Measurements from ENCODE around the gene KDM4C.
"Not testable (repeated sequence)": the region's sequence is repeated elsewhere in the genome, so short reads cannot be mapped to it uniquely, and the experiment has no call there.

The KDM4C gene

DNA sequence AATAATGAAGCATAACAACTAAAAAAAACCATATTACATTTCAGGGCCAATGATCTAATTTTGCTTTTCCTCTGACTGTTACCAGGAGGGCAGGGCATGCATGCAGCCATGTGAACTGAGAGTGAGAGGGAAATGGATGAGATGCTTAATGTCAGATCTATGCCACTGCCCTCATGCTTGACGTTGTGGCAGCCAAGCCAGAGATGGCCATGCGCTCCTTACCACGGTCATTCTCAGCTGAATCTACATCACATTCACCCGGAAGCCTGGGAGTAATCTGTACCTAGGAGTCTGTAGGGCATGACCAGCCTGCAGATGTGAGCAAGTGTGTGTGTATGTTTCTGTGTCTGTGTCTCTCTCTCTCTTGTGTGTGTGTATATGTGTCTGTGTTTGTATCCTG, 183.7 kb downstream of the KDM4C start:
- DNase-seq, result no peak

GRCh38 chr9:6942406-6942805, 184.6 kb downstream of the KDM4C start:
- DNase-seq, result no peak

DNA sequence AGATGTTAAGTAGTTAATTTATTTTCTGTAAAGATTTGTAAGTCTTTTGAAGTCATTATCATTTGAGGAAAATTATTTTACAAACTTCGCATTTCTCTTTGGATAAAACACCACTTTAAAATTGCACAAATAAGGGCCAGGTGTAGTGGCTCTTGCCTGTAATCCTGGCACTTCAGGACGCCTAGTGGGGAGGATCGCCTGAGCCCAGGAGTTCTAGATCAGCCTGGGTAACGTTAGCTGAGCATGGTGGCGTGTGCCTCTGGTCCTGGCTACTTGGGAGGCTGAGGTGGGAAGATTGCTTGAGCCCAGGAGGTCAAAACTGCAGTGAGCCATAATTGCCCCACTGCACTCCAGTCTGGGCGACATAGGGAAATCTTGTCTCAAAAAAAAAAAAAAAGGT, 185.5 kb downstream of the KDM4C start:
- no peak for DNase-seq

DNA sequence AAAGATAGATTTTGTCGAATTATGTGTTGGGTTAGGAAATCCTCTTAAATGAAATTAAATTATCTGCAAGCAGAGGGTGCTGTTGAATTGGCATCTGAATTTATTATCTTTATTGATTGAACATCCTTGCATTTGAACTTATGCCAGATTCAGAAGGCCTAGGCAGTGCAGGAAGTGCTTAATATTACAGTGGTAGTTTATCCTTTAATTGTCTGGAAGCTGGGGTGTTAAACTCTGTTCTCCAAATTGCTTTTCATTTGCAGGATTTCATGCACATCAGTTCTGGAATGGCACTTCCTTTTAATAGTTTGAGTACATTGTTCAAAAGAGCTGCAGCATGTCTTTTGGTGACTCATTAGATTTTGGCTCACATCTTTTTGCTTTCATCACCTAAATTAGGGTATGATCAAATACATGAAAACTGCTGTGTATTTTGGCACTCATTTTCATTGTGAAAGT, 186.3 kb downstream of the KDM4C start:
- no peak for DNase-seq

- DNase-seq, result no peak
Measured at GRCh38 chr9:6944896-6945295, 187.1 kb downstream of the KDM4C start.

- no peak for DNase-seq
Measured at GRCh38 chr9:6945816-6946215, 188.0 kb downstream of the KDM4C start.

DNA sequence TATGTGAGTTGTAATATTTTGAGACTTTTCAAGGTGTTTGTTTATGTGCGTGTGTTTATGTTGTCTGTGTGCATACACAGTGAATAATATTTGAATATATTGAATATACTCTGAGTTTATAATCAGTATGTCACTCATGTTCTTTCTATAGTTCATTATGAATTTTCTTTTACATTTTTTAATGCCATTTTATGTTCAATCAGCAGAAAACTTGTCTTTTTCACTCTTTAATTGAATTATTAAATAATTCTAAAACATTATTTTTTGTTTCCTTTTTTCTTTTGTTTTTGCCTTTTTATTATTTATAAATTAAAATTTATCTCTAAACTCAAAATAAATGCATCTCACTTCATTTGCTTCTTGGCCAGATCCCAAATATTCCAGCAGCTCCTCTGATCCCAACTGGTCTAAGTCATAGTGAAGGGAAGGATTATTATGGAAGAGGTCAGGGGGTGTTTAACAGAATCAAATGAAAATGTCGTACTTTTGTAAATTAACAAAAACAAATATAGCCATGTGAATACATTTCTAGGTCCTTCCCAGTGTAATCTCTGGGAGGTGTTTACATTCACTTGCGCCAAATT, 188.9 kb downstream of the KDM4C start:
- DNase-seq, result no peak

DNA sequence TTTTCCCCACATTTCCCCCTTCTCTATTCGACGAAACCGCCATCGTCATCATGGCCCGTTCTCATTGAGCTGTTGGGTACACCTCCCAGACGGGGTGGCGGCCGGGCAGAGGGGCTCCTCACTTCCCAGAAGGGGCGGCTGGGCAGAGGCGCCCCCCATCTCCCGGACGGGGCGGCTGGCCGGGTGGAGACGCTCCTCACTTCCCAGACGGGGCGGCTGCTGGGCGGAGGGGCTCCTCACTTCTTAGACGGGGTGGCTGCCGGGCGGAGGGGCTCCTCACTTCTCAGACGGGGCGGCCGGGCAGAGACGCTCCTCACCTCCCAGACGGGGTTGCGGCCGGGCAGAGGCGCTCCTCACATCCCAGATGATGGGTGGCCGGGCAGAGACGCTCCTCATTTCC, 191.1 kb downstream of the KDM4C start:
- not testable (repeated sequence) for DNase-seq

- DNase-seq, result no peak
Measured at GRCh38 chr9:6955251-6955921, 197.6 kb downstream of the KDM4C start.

DNA sequence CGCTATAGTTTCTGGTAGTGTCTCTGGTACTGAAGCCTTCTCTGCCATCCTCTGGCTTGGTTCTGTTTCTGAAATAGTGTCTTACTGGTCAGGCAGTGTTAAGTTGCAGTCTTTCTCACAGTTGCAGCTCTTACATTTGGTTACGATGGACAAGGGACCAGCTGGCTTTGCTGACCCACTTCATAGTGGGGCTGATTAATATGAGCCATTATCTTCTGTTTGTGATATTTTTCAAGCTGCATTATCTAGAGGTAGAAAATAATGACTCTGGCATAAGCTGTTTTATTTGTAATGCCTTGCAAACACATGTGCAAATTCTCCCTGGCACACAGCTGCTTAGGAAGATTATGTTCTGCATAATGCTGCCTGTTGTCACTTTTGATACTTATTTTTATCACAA, 199.1 kb downstream of the KDM4C start:
- no peak for DNase-seq

DNA sequence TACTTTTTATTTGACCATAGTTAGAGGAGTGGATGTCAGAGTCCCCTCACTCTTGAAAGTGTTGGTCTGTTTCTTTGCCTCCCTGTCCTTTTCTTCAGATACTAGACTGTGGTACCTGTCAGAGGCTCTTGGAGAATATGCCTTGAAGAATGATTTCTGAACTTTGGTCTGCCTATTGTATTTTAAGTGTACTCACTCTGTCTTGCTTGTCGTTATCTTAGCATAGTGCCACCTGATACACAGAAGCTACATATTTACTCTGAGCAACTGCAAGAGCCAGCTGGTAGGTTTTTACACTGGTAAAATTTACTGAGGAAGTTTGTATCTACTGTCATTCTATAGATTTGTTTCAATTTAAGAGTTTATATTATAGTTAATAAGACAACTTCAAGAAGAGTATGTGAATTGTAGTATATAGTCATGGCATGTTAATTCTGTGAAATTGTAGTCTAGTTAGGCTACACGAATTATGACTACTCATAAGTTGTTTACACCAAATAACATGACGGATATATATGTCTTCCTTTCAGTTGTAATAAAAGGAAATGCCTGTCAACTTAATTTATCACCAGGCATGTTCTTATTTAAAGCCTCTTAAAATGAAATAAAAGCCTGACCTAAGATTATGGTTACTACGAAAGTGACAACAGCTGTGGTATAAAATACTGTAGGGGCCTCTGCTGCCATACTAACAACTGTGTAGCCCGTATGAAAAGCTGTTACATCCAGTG, 201.7 kb downstream of the KDM4C start:
- no peak for DNase-seq

GRCh38 chr9:6960777-6961176, 203.0 kb downstream of the KDM4C start:
- DNase-seq, result no peak

DNA sequence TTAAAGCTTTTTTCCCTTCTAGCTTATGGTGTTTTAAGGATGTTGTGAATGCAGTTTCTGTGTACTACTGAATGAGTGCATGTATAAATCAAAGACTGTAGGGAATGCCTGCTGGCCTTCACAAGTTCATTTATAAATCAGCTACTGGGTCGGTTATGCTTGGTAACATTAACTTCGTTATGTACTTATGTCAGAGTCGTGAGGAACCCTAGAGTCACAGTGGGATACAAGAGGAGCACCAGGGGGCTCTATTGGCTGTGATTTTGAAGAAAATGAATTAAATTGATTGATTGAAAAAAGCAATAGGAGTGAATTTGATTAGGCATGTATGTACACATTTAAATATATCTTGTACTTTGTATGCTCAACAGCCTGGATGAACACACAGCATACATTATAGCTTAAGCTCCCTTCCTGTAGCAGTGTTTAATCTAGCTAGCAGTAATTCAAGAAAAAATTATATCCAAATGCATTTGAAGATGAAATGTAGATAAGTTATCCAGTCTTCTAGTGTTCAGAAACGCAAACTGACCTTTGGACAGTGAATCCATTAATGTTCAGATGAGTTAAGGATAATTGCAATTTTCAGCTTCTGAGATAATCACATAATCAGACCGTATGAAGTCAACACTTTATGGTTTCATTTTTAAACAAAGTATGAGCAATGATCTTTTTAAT, 204.2 kb downstream of the KDM4C start:
- no peak for DNase-seq

DNA sequence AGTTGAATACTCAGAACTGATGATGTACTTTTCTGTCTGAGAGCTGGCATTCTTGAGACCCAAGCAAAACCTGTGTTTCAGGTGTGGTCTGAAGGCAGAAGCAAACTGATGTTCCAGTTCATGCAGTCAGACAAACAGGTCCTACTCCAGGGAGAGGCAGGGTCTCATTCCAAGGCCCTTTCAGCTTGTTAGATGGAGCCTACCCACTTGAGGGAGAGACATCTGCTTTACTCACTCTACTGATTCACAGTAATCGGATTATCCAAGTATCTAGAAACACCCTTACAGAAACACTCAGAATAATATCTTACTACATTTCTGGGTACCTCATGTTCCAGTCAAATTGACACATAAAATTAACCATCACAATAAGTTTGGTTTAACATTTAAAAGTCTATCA, 207.8 kb downstream of the KDM4C start:
- no peak for DNase-seq

DNA sequence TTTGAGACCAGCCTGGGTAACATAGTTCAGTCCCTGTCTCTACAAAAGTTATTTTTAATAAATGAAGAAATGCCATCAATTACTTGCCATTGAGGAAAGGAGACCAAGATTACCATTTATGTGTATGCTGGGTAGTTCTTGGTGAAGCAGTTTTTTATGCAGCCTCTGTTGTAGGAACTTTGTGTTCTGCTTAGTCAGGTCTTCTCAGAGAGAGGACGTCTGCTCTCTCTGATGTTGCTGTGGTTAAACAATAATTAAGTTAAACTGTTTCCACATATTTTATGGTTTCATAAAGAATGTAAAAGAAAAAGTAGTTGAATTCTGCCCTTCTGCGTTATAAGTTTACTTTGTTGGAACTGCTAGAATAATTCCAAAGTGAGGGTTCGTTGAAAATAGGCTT, 210.5 kb downstream of the KDM4C start:
- DNase-seq, result no peak

- no peak for DNase-seq
Measured at GRCh38 chr9:6969805-6970204, 212.0 kb downstream of the KDM4C start.

DNA sequence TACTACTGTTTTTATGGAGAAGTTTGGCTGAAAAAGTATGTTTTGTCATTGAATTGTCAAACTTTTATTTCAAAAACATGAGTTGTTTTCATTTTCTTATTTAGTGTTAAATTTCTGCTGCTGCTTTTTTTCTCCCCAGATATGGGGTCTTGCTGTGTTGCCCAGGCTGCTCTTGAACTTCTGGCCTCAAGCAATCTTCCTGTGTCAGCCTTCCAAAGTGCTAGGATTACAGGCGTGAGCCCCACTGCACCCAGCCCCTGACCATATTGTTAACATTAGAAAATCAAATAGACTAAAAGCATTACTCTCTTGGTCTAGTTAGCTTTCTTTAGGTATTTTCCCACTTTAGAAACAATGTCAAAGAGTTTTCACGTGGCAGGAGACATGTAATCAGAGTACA, 215.3 kb downstream of the KDM4C start:
- DNase-seq, result no peak

GRCh38 chr9:6973762-6974161, 216.0 kb downstream of the KDM4C start:
- DNase-seq, result no peak

GRCh38 chr9:6975198-6975597, 217.4 kb downstream of the KDM4C start:
- no peak for DNase-seq

DNA sequence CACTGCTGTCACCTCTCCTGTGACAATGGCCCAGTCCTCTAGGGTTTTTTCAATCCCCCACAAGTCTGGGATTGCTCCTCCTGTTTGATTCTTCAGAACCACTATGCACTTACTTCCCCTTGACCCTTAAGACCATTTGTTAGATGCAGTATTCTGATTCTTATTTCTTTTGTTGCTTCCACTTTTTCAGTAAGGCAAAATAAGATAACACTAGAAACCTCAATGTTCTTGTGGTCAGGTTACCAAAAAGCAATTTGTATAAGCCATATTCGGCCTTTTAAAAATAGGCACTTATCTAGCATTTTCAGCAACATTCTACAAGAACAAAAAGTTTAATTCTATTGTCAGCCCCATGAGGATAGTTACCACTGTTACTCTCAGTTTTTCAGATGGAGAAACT, 220.0 kb downstream of the KDM4C start:
- no peak for DNase-seq

- DNase-seq, result no peak
Measured at GRCh38 chr9:6978591-6978990, 220.8 kb downstream of the KDM4C start.

DNA sequence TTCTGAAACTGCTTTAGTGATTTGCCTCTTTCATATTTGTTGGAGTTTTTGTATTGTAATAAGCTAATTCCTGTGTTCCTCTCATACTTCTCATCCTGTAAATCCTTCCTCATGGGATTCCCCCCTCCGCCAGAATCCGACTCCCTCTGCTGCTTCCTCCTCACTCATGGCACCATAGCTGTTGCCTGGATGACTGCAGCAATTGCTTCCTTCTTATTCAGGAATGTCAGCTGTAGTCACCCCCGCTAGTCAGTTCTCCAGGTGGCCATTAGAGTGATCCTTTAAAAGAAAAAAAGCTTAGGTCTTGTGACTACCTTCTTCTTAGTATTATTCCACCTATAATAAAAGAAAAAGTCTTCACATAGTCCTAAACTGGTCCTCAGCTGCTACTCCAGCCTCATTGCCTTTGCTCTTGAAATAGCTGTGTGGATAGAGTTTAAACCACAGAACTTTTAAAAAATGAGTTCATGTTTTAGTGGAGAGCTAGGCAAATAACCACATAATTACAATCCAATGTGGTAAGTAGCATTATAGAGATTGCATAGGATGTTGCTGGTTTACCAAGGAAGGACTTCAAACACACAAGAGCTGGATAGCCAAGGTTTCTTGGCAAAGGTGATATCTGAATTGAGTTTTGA, 227.3 kb downstream of the KDM4C start:
- DNase-seq, result no peak

GRCh38 chr9:6986141-6986815, 228.5 kb downstream of the KDM4C start:
- no peak for DNase-seq

All from CD4-positive, alpha-beta T cell treated with Interleukin-15 for 1 hour (primary cell).